MM.1S (cell line): ENCODE data around the gene LPAR4.
A peak's percentile ranks its signal among the peaks of the same experiment; 100 is the strongest.

Experiments used
- DNase-seq: peaks from one replicate; pipeline ENCODE4 v3.0.0-alpha.2; 2015
- H2AFZ ChIP-seq: fragments of 300-600 bp; sonication (generic); 2 replicates; pipeline ENCODE4 v1.6.0; 2016; ENCODE audit warnings: antibody characterized with exemption, low read length
- H3F3A ChIP-seq: fragments of 300-600 bp; sonication (generic); 2 replicates; pipeline ENCODE4 v1.6.1; 2016; ENCODE audit warnings: mild to moderate bottlenecking, antibody characterized with exemption, low read length, moderate library complexity, mixed read lengths; ENCODE audit not compliant: insufficient read depth
- H3K27ac ChIP-seq: fragments of 300-600 bp; sonication (generic); 2 replicates; pipeline ENCODE4 v1.5.1; 2016; ENCODE audit warnings: mild to moderate bottlenecking, low read length
- H3K27me3 ChIP-seq: fragments of 300-600 bp; sonication (generic); replicated peaks from 2 replicates; pipeline ENCODE4 v1.6.0; 2016; ENCODE audit warnings: low read length; ENCODE audit not compliant: insufficient read depth
- H3K36me3 ChIP-seq: fragments of 300-600 bp; sonication (generic); replicated peaks from 2 replicates; pipeline ENCODE4 v1.6.1; 2016; ENCODE audit warnings: mild to moderate bottlenecking, low read length, mixed read lengths; ENCODE audit not compliant: insufficient read depth
- H3K4me1 ChIP-seq: fragments of 300-600 bp; sonication (generic); 2 replicates; pipeline ENCODE4 v1.6.1; 2016; ENCODE audit warnings: low read length, mixed read lengths
- H3K4me2 ChIP-seq: fragments of 300-600 bp; sonication (generic); 2 replicates; pipeline ENCODE4 v1.6.0; 2016; ENCODE audit warnings: low read depth, low read length
- H3K4me3 ChIP-seq: fragments of 300-600 bp; sonication (generic); 2 replicates; pipeline ENCODE4 v1.5.1; 2016; ENCODE audit warnings: low read length, mixed read lengths
- H3K79me2 ChIP-seq: fragments of 300-600 bp; sonication (generic); 2 replicates; pipeline ENCODE4 v1.6.1; 2016; ENCODE audit warnings: mixed run types, low read length, mixed read lengths
- H3K9ac ChIP-seq: fragments of 300-600 bp; sonication (generic); 2 replicates; pipeline ENCODE4 v1.6.1; 2016; ENCODE audit warnings: low read length, mixed read lengths
- H3K9me2 ChIP-seq: fragments of 300-600 bp; sonication (generic); replicated peaks from 2 replicates; pipeline ENCODE4 v1.6.1; 2016; ENCODE audit warnings: mild to moderate bottlenecking, low read length, mixed read lengths; ENCODE audit not compliant: insufficient read depth
- H3K9me3 ChIP-seq: fragments of 300-600 bp; sonication (generic); replicated peaks from 2 replicates; pipeline ENCODE4 v1.6.1; 2016; ENCODE audit warnings: mild to moderate bottlenecking, low read length, mixed read lengths; ENCODE audit not compliant: insufficient read depth
- H4K20me1 ChIP-seq: fragments of 300-600 bp; sonication (generic); 2 replicates; pipeline ENCODE4 v1.6.1; 2016; ENCODE audit warnings: mild to moderate bottlenecking, low read length, moderate library complexity, mixed read lengths; ENCODE audit not compliant: insufficient read depth
- CTCF ChIP-seq: fragments of 300-600 bp; sonication (generic); IDR thresholded peaks from 2 replicates; pipeline ENCODE4 v1.5.1; 2016; ENCODE audit warnings: antibody characterized with exemption, low read length, mixed read lengths
- EZH2 ChIP-seq: fragments of 300-600 bp; sonication (generic); optimal IDR thresholded peaks from 2 replicates; pipeline ENCODE3; 2017; ENCODE audit warnings: low read depth, mild to moderate bottlenecking, antibody characterized with exemption, low read length, mixed read lengths
- EZH2phosphoT487 ChIP-seq: fragments of 300-600 bp; sonication (generic); IDR thresholded peaks from 2 replicates; pipeline ENCODE4 v1.6.1; 2018; ENCODE audit warnings: antibody characterized with exemption, low read length

LPAR4 gene

GRCh38 chrX:78753571-78753970 is 6.1 kb downstream of the LPAR4 start:
- Histone ChIP-seq H2AFZ (peak overlapping the region; percentile 32; the same call in 1 of the 2 replicates), H3K4me1 (peaks cover 44% of the 10 kb centered on the region), H3K79me2 (no peaks in the 10 kb centered on the region), H3K9me2 (no peaks in the 10 kb centered on the region), H3K9ac (no peak overlapping the region), H3K4me3 (no peak overlapping the region), H4K20me1 (no peaks in the 10 kb centered on the region), H3K9me3 (no peaks in the 10 kb centered on the region), H3K27me3 (no peaks in the 10 kb centered on the region), H3K27ac (no peak overlapping the region), H3F3A (0 out of 2 replicates have a peak, but pooled peaks cover 11% of the 10 kb centered on the region), H3K36me3 (no peaks in the 10 kb centered on the region), H3K4me2 (peak overlapping the region; percentile 16; the same call in 1 of the 2 replicates)
- TF ChIP-seq EZH2phosphoT487 (no peak), CTCF (no peak), EZH2 (no peak)
- no peak for DNase-seq

GRCh38 chrX:78754917-78755316 is 7.4 kb downstream of the LPAR4 start:
- Histone ChIP-seq H3K9me2 (no peaks in the 10 kb centered on the region), H3K36me3 (no peaks in the 10 kb centered on the region), H3K27ac (peak overlapping the region; percentile 55; the same call in 1 of the 2 replicates), H3K4me2 (peak overlapping the region; percentile 60), H3K27me3 (no peaks in the 10 kb centered on the region), H3K4me3 (peak overlapping the region; percentile 29), H3K9ac (no peak overlapping the region; the same call in 1 of the 2 replicates), H2AFZ (peak overlapping the region; percentile 63), H3F3A (0 out of 2 replicates have a peak, but pooled peaks cover 11% of the 10 kb centered on the region), H4K20me1 (no peaks in the 10 kb centered on the region), H3K9me3 (no peaks in the 10 kb centered on the region), H3K4me1 (peaks cover 44% of the 10 kb centered on the region), H3K79me2 (no peaks in the 10 kb centered on the region)
- TF ChIP-seq CTCF (peak; percentile 58), EZH2 (no peak)
- peak; percentile 78 for DNase-seq

- Histone ChIP-seq H4K20me1 (no peaks in the 10 kb centered on the region), H3K9ac (no peak overlapping the region), H3K79me2 (no peaks in the 10 kb centered on the region), H3K27ac (no peak overlapping the region), H3K27me3 (no peaks in the 10 kb centered on the region), H3K4me2 (no peak overlapping the region), H3F3A (0 out of 2 replicates have a peak, but pooled peaks cover 11% of the 10 kb centered on the region), H3K9me2 (no peaks in the 10 kb centered on the region), H3K4me1 (peaks cover 22% of the 10 kb centered on the region), H2AFZ (no peak overlapping the region), H3K9me3 (no peaks in the 10 kb centered on the region), H3K36me3 (no peaks in the 10 kb centered on the region), H3K4me3 (no peak overlapping the region)
- TF ChIP-seq EZH2phosphoT487 (no peak), EZH2 (no peak), CTCF (no peak)
- no peak for DNase-seq
These were observed 11.6 kb downstream of the LPAR4 start for GRCh38 chrX:78759081-78759480.
